Measurements from ENCODE around the gene PRDM16.

PRDM16 gene

DNA sequence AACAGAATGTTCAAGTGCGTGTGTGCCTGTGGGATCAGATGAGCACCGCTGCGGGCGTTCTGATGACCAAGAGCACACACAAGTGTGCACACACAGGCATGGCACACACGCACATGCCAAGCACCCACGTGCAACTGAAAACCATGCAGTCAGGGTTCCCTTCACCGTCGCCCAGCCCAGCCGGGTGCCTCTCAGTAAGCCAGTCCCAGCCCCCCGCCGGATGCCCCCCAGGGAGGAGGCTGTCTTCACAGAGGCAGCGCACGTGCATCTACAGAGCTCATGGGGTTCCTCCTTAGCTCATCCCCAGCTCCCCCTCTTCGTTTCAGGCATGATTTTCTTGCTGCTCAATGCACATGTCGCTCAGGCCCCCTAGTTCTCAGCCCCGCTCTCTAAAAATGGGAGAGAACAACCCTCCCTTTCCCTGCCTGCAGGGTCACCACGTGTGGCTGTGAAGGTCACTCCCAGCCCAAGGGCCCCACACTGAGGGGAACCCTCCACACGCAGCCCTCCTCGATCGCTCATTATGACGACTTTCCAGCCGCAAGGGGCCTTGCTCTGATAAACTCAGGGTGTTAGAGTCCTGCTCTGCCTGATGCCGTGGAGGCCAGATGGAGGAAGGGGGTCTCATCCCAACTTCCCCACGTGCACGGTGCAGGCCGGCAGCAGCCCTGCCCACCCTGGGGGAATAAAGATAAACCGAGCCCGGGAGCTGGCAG, 355.1 kb downstream of the PRDM16 start:
- Mint-ChIP-seq H3K27ac (no peak overlapping the region), H3K27me3 (peaks cover 4% of the 10 kb centered on the region), H3K4me3 (no peak overlapping the region), H3K4me1 (no peaks in the 10 kb centered on the region), H3K9me3 (no peaks in the 10 kb centered on the region), H3K36me3 (no peaks in the 10 kb centered on the region)
- CTCF ChIA-PET = interaction anchor here (0.8 to 3.1 kb wide), 3 partner anchors 411 to 602 kb away, joined by 3 to 10 read pairs (median 4); no protein-coding TSS in a partner anchor
- no peak for DNase-seq

DNA sequence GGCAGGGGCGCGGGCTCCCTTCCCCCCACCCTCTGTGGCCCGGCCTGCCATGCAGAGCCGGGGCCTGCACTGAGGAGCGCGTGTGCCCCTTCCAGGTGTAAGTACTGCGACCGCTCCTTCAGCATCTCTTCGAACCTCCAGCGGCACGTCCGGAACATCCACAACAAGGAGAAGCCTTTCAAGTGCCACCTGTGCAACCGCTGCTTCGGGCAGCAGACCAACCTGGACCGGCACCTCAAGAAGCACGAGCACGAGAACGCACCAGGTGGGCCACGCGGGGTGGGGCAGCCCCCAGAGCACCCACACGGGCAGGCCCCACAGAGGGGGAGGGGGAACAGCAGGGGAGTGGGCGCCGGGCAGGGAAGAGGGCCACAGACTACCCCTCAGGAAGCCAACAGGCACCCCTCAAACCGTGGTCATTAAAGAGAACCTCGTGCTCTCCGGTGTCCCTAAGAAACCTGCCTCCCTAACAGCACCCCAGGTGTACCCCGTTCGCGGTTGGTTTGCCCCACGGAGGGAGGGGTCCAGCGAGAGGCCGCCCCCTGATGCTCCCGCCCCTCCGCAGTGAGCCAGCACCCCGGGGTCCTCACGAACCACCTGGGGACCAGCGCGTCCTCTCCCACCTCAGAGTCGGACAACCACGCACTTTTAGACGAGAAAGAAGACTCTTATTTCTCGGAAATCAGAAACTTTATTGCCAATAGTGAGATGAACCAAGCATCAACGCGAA, 356.6 kb downstream of the PRDM16 start:
- H3K4me1 Mint-ChIP-seq = no peaks in the 10 kb centered on the region
- CTCF ChIA-PET = interaction anchor here (3.1 kb wide), 1 partner anchor 413 kb away, joined by 10 read pairs; no protein-coding TSS in a partner anchor
- no peak overlapping the region for H3K4me3 Mint-ChIP-seq
- H3K9me3 Mint-ChIP-seq = no peaks in the 10 kb centered on the region
- H3K27me3 Mint-ChIP-seq = peaks cover 4% of the 10 kb centered on the region
- no peaks in the 10 kb centered on the region for H3K36me3 Mint-ChIP-seq
- H3K27ac Mint-ChIP-seq = no peak overlapping the region
- no peak for DNase-seq

DNA sequence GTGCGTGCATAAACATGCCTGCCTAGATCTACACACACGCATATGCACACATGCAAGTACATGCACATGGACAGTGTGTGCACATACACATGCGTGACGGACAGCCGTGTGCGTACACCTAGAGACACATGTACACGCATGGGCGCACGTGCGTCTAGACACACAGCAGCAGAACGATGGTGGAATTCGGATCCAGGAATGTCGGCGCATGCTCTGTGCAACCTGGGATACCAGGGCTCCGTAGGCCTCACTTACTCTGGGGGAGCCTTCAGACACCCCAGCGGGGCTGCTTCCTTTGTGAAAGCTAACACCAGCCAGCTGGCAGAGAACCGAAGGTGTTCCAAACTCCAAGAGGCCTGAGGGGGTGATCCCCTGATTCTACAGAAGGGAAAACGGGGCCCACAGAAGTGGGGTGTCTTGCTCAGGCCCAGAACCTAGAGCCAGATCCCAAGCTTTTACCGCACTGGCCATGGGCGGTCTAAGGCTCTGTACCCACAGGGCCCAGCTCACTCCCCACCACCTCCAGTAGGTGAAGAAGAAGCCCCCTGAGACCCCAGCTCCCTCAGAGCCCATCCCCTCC, 358.0 kb downstream of the PRDM16 start:
- H3K4me1 Mint-ChIP-seq = no peaks in the 10 kb centered on the region

DNA sequence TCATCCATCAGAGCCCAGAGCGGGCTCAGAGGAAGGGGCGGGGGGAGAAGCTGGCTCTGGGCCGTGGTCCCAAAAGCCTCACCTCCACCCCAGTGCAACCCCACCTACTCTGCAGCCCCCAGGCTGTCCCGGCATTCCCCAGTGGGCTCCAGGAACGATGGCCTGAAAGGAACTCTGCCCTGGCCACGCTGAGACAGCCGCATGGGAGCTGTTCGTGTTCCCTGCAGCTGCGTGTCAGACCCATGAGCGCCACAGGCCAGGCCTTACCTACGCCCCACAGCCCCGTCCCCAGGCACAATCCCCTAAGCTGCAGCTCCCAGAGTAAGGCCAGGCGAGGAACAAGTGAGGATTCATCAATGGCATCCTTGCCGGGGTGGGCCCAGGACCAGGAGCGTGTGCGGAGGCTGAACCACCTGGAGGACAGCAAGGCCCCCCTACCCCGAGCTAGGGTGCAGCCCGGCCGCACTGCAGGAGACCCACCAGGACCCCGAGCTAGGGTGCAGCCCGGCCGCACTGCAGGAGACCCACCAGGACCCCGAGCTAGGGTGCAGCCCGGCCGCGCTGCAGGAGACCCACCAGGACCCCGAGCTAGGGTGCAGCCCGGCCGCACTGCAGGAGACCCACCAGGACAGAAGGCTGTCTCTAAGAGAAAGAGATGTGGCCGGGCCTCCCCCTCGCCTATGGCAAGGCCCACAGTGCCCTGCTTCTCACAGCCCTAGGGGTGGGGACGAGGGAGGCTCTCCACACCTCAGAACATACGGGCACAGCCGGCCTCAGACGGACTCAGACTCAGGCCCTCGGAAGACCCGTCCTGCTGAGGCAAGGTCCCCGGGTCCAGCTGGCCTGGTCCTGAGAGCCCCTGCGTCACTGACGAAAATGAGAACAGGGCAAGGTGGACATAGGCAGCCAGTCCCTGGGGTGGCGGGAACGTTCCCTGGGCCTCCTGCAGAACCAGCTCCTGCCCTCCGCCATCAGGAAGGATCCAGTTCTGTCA, 359.0 kb downstream of the PRDM16 start:
- peaks cover under 1% of the 10 kb centered on the region for H3K27me3 Mint-ChIP-seq
- no peaks in the 10 kb centered on the region for H3K9me3 Mint-ChIP-seq
- no peak overlapping the region for H3K4me3 Mint-ChIP-seq
- no peak overlapping the region for H3K27ac Mint-ChIP-seq
- H3K4me1 Mint-ChIP-seq = no peaks in the 10 kb centered on the region
- CTCF ChIA-PET = no interaction called here
- H3K36me3 Mint-ChIP-seq = no peaks in the 10 kb centered on the region
- no peak for DNase-seq

More for the DNA sequence above, 358.0 kb downstream of the PRDM16 start:
- CTCF ChIA-PET = no interaction called here
- H3K27me3 Mint-ChIP-seq = peaks cover 4% of the 10 kb centered on the region
- no peaks in the 10 kb centered on the region for H3K9me3 Mint-ChIP-seq
- H3K4me3 Mint-ChIP-seq = no peak overlapping the region
- no peak for DNase-seq
- H3K27ac Mint-ChIP-seq = no peak overlapping the region
- H3K36me3 Mint-ChIP-seq = no peaks in the 10 kb centered on the region

DNA sequence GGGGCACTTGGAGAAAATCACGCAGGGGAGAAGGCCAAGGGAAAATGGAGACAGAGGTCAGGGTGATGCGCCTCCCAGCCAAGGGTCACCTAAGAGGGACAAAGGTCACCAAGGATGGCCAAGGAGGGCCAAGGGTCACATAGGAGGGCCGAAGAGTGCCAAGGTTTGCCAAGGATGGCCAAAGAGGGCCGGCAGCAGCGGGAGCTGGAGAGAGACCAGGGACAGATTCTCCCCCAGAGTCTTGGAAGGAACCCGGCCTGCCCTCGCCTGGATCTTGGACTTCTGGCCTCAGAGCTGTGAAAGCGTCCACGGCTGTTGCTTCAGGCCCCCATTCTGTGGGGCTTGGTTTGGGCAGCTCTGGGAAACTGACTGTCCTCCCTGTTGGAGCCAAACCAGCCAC, 359.9 kb downstream of the PRDM16 start:
- CTCF ChIA-PET = no interaction called here
- Mint-ChIP-seq H3K27me3 (no peaks in the 10 kb centered on the region), H3K27ac (no peak overlapping the region), H3K4me3 (no peak overlapping the region), H3K4me1 (no peaks in the 10 kb centered on the region), H3K9me3 (no peaks in the 10 kb centered on the region), H3K36me3 (no peaks in the 10 kb centered on the region)
- no peak for DNase-seq

DNA sequence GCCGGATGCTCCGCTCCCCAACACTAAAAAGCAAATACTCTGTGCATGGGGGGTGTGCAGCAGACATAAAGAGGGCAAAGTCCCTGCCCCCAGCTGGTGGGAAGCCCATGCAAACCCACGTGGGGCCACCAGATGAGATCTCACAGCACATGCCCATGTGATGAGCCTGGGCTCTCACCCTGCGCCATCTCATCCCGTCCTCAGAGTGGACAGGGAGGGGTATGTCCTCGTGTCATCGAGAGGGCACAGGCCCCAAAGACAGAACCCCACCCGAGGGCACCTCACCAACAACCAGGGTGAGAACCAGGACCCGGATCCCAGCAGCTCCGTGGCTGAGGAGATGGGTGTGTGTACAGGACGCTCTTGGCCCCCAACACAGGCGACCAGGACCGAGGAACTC, 360.3 kb downstream of the PRDM16 start:
- no peak overlapping the region for H3K4me3 Mint-ChIP-seq
- H3K36me3 Mint-ChIP-seq = no peaks in the 10 kb centered on the region
- CTCF ChIA-PET = no interaction called here
- no peak for DNase-seq
- no peak overlapping the region for H3K27ac Mint-ChIP-seq
- no peaks in the 10 kb centered on the region for H3K4me1 Mint-ChIP-seq
- H3K9me3 Mint-ChIP-seq = no peaks in the 10 kb centered on the region
- no peaks in the 10 kb centered on the region for H3K27me3 Mint-ChIP-seq

DNA sequence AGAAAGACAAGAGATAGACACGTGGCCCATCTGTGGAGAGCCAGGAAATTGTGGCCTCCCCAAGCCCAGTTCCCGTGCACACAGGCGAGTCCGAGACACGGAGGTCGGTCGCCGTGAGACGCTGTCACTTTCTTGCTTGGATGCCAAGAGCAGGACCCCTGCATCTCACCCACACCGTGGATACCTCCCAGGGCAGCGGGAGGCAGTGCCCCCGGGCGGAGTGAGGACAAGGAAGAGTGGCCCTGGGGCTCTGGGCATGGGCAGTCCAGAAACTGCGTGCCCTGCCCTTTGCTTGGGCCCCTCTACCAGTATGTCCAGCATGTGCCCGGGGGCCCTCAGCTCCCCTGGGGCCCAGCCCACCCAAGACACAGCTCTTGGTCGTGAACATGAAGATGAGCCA, 360.8 kb downstream of the PRDM16 start:
- Mint-ChIP-seq H3K27me3 (no peaks in the 10 kb centered on the region), H3K9me3 (no peaks in the 10 kb centered on the region), H3K4me3 (no peak overlapping the region), H3K36me3 (no peaks in the 10 kb centered on the region), H3K4me1 (no peaks in the 10 kb centered on the region), H3K27ac (no peak overlapping the region)
- no peak for DNase-seq
- CTCF ChIA-PET = no interaction called here

DNA sequence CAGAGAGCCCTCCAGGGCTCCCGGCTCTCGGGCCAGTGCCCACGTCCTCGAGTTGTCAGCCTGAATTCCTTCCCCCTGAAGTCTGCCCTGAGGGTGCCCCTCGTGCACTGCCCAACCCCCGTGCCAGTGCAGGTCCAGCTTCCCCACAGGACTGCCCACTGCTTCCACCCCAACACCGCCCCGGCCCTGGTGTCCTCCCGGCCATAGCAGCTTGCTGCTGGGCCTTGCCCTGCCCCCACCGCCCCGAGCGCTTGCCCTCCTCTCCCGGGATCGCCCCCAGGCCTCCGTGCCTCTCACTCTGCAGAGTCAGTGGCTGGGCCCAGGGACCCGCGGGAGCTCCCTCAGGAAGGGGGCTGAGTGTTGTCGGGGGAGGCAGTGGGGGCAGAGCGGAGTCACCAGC, 361.4 kb downstream of the PRDM16 start:
- CTCF ChIA-PET = no interaction called here
- DNase-seq = no peak
- H3K27me3 Mint-ChIP-seq = no peaks in the 10 kb centered on the region
- no peaks in the 10 kb centered on the region for H3K36me3 Mint-ChIP-seq
- H3K4me3 Mint-ChIP-seq = no peak overlapping the region
- no peak overlapping the region for H3K27ac Mint-ChIP-seq
- H3K9me3 Mint-ChIP-seq = no peaks in the 10 kb centered on the region
- H3K4me1 Mint-ChIP-seq = no peaks in the 10 kb centered on the region

DNA sequence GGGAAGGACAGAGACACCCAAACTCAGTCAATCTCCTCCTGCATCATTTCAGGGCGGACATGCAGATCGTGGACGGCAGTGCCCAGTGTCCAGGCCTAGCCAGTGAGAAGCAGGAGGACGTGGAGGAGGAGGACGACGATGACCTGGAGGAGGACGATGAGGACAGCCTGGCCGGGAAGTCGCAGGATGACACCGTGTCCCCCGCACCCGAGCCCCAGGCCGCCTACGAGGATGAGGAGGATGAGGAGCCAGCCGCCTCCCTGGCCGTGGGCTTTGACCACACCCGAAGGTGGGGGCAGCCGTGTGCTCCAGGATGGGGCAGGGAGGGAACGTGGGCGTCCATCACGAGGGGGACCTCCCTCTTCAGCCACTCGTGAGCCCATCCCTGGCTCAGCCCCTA, 361.8 kb downstream of the PRDM16 start:
- Mint-ChIP-seq H3K36me3 (no peaks in the 10 kb centered on the region), H3K4me3 (no peak overlapping the region), H3K9me3 (no peaks in the 10 kb centered on the region), H3K27me3 (no peaks in the 10 kb centered on the region), H3K4me1 (no peaks in the 10 kb centered on the region), H3K27ac (no peak overlapping the region)
- CTCF ChIA-PET = no interaction called here
- DNase-seq = no peak

DNA sequence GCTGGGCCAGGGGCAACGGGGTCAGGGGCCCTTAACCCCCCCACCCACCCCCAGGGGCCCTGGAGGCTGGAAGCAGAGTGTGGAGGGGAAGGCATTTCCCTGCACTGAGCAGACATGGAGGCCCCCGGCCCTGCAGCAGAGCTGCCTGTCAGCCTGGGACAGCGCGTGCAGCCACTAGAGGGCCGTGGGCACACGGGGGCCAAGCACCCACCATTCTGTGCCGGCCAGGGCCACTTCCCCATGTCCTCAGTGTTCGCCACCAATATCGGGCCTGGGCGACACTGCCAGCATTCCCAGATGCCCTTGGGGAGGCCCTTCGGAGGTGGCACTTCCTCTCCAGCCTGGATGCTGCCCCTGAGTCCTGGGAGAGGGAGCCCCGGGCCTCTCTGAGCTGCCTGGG, 362.3 kb downstream of the PRDM16 start:
- DNase-seq = no peak
- Mint-ChIP-seq H3K27me3 (no peaks in the 10 kb centered on the region), H3K4me1 (no peaks in the 10 kb centered on the region), H3K4me3 (no peak overlapping the region), H3K9me3 (no peaks in the 10 kb centered on the region), H3K36me3 (no peaks in the 10 kb centered on the region), H3K27ac (no peak overlapping the region)
- CTCF ChIA-PET = no interaction called here

DNA sequence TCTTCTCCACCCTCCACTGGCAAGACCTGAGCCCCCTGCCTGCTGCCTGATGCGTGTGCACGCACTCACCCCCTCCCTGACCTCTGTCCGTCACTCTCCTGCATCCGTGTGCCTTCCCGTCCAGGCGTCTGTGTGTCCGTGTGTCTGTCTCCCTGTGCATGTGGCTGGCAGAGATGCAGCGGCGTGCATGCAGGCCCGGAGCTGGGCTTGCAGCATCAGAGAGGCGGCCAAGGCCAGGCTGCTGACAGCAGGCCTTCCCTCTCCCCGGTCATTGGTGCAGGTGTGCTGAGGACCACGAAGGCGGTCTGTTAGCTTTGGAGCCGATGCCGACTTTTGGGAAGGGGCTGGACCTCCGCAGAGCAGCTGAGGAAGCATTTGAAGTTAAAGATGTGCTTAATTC, 362.7 kb downstream of the PRDM16 start:
- Mint-ChIP-seq H3K27me3 (no peaks in the 10 kb centered on the region), H3K4me3 (no peak overlapping the region), H3K4me1 (no peaks in the 10 kb centered on the region), H3K36me3 (no peaks in the 10 kb centered on the region), H3K9me3 (no peaks in the 10 kb centered on the region), H3K27ac (no peak overlapping the region)
- CTCF ChIA-PET = interaction anchor here (1.1 kb wide), 1 partner anchor 21 kb away, joined by 4 read pairs; no protein-coding TSS in a partner anchor
- DNase-seq = no peak

DNA sequence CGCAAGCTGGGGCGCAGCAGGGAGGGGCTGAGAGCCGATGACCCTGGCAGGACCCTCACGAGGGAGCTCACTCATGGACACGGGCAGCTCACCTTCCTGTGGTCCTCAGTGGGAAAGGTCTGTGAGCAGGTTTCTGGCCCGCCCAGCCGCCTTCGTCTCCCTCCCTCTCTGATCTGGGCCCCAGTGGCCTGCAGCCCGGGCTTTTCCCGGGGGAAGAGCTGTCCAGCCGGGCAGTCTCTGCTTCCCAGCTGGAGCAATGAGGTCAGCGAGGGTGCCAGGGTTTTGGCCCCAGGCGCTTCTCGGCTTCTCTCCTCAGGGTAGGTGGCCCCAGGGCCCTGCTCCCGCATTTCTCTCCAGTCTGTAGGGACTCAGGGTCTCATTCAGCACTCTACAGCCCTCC, 363.3 kb downstream of the PRDM16 start:
- H3K27me3 Mint-ChIP-seq = no peaks in the 10 kb centered on the region
- H3K4me3 Mint-ChIP-seq = no peak overlapping the region
- no peaks in the 10 kb centered on the region for H3K36me3 Mint-ChIP-seq
- no peaks in the 10 kb centered on the region for H3K4me1 Mint-ChIP-seq
- DNase-seq = no peak
- no peaks in the 10 kb centered on the region for H3K9me3 Mint-ChIP-seq
- H3K27ac Mint-ChIP-seq = no peak overlapping the region
- CTCF ChIA-PET = interaction anchor here (1.1 kb wide), 1 partner anchor 21 kb away, joined by 4 read pairs; no protein-coding TSS in a partner anchor

DNA sequence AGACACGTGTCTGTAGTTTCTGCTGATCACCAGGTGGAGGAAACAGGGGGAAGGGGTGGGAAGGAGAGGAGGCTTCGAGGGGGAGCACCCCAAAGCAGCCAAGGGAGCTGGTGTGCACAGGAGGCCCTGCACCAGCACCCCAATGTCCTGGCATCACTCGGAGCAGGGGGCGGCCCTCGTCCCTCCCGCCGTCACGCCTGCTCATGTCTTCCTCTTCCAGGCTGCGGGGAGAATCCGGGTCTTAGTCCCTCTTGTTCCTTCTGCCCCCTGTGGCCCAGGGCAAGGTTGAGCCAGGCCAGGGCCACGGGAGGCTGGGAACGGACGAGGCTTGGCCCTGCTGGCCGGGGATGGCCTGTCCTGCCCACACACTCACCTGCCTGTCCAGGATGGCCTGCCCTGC, 364.1 kb downstream of the PRDM16 start:
- DNase-seq = no peak
- Mint-ChIP-seq H3K4me3 (no peak overlapping the region), H3K4me1 (no peaks in the 10 kb centered on the region), H3K27ac (no peak overlapping the region), H3K36me3 (no peaks in the 10 kb centered on the region), H3K9me3 (no peaks in the 10 kb centered on the region), H3K27me3 (no peaks in the 10 kb centered on the region)
- CTCF ChIA-PET = no interaction called here

Data from activated naive CD4-positive, alpha-beta T cell treated with anti-CD3 and anti-CD28 coated beads, Interleukin-2, amount 10 ng/mL, durations not matched to agents 7 days and 5 days (primary cell).